ENCODE measurements around the gene LRBA.

The LRBA gene

DNA sequence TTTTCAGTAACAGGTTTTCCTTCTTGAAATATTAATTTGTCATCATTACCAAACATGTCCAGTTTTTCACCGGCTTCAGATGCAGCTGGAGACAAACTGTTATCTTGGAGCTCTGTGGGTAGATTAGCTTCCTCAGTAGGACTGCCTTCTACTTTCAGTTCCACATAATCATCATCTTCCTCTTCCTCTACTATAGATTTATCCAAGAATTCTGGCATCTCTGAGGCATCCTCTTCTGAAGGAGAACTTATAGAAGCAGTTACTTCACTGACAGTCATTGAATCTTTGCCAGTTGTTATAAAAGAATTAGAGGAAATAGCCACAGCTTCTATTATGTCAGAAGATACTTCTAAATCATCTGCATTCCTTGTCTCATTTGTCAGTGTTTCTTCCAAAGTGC, 162.9 kb downstream of the LRBA start:
- TF ChIP-seq, protein P1, sequence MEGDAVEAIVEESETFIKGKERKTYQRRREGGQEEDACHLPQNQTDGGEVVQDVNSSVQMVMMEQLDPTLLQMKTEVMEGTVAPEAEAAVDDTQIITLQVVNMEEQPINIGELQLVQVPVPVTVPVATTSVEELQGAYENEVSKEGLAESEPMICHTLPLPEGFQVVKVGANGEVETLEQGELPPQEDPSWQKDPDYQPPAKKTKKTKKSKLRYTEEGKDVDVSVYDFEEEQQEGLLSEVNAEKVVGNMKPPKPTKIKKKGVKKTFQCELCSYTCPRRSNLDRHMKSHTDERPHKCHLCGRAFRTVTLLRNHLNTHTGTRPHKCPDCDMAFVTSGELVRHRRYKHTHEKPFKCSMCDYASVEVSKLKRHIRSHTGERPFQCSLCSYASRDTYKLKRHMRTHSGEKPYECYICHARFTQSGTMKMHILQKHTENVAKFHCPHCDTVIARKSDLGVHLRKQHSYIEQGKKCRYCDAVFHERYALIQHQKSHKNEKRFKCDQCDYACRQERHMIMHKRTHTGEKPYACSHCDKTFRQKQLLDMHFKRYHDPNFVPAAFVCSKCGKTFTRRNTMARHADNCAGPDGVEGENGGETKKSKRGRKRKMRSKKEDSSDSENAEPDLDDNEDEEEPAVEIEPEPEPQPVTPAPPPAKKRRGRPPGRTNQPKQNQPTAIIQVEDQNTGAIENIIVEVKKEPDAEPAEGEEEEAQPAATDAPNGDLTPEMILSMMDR (IDR thresholded peaks at IDR 0.05; ENCODE audit: low read depth, low read length, missing control alignments) = no peak
- H3K4me3 ChIP-seq (replicated peaks; ENCODE audit: low read depth, low read length) = no peak overlapping the region
- no peak for DNase-seq (ENCODE audit: extremely low read depth, low read depth)

DNA sequence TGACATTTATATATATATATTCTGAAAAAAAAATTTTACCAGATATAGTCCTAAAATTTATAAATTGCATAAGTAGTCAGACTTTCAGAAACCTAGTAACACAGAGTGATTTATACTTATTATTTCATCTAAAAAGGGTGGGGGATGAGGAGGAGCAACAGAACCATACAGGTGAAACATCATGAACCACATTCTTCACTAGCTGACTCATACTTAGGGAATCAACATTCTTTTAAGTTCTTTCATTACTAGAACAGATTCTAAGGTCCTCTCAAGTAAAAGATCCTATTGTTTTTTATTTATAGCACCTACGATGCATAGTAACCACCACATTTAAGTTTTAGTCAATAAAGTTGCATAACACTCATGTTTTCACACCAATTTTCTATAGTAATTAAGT, 166.1 kb downstream of the LRBA start:
- DNase-seq (ENCODE audit: extremely low read depth, low read depth) = no peak
- H3K4me3 ChIP-seq (replicated peaks; ENCODE audit: low read depth, low read length) = no peak overlapping the region
- TF ChIP-seq, protein P1 (IDR thresholded peaks at IDR 0.05; ENCODE audit: low read depth, low read length, missing control alignments) = no peak

DNA sequence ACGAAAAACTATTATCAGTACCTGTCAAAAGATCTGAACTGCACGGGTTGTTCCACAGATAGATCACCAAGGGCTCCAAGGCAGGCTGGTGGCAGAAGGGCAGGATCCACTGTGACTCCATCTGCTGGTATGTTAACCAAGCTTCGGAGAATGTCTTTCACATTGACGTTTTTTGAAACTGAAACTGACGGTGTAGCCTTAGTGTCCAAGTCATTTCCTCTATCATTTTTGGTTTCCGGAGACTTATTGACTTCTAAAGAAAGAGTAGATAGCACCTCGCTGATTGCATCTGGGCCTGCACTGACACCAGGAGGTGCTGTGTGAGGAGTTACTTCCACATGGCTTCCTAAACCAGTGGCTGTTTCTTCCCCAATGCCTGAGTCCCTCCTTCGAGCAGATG, 186.9 kb downstream of the LRBA start:
- no peak for DNase-seq (ENCODE audit: extremely low read depth, low read depth)
- H3K4me3 ChIP-seq (replicated peaks; ENCODE audit: low read depth, low read length) = no peak overlapping the region
- TF ChIP-seq, protein P1 (IDR thresholded peaks at IDR 0.05; ENCODE audit: low read depth, low read length, missing control alignments) = no peak

DNA sequence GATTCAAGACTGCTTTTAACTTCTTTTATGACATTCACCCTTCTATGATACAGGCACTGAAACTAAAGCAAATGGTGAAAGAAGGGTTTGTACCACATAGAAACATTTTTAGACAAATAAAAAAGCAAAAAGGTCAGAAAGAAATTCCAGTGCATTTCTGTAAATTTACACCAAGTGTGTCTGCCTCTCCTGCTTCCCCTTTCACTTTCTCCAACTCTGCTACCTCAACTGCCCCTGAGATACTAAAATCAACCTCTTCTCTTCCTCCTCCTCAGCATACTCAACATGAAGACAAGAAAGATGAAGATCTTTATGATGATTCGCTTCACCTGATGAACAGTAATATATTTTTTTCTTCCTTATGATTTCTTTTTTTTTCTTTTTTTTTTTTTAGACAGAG, 187.9 kb downstream of the LRBA start:
- no peak for DNase-seq (ENCODE audit: extremely low read depth, low read depth)
- no peak overlapping the region for H3K4me3 ChIP-seq (replicated peaks; ENCODE audit: low read depth, low read length)
- TF ChIP-seq, protein P1 (IDR thresholded peaks at IDR 0.05; ENCODE audit: low read depth, low read length, missing control alignments) = no peak

DNA sequence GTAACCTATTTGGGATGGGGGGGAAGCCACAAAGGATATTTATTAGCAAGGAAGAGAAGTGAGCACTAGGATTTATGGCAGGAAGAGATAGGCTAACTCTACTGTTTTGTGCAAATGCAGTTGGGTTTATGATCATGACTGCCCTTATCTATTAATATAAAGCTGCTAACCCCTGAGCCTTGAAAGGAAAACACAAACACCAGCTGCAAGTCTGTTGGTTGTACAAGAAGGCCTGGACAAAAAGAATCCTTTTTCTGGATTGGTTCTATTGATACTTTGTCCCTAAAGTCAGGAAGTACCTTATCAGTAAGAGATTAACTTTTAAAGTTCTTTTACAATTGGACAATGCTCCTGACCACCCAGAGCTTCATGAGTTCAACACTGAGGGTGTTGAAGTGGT, 188.8 kb downstream of the LRBA start:
- no peak overlapping the region for H3K4me3 ChIP-seq (replicated peaks; ENCODE audit: low read depth, low read length)
- DNase-seq (ENCODE audit: extremely low read depth, low read depth) = no peak
- TF ChIP-seq, protein P1 (IDR thresholded peaks at IDR 0.05; ENCODE audit: low read depth, low read length, missing control alignments) = no peak

DNA sequence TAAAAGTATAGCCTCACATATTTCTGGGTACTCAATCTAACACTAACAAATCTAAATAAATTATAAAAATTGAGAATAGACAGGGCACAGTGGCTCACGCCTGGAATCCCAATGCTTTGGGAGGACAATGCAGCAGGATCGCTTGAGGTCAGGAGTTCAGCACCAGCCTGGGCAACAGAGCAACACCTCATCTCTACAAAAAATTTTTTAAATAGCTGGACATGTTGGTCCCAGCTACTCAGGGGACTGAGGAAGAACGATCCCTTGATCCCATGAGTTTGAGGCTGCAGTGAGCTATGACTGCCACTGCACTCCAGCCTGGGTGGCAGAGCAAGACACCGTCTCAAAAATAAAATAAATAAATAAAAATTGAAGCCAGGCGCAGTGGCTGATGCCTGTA, 192.7 kb downstream of the LRBA start:
- TF ChIP-seq, protein P1 (IDR thresholded peaks at IDR 0.05; ENCODE audit: low read depth, low read length, missing control alignments) = no peak
- H3K4me3 ChIP-seq (replicated peaks; ENCODE audit: low read depth, low read length) = no peak overlapping the region
- no peak for DNase-seq (ENCODE audit: extremely low read depth, low read depth)

DNA sequence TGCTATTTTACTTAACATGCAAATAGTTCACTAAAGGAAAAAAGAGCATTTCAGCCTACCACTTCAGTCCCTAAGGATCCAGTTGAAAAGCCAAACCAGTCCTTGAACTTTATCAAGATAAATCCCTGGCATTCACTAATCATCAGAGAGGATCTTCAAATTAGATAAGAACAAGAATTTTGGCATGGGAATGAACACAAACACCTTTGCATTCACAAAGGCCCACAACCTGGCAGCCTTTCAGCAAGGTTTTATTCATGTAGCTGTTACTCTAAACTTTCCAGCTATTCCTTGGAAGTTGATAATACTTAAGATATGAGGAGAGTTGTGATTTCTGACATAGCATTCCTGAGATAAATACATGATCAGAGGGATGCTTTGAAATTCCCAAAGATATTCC, 193.4 kb downstream of the LRBA start:
- TF ChIP-seq, protein P1 (IDR thresholded peaks at IDR 0.05; ENCODE audit: low read depth, low read length, missing control alignments) = no peak
- no peak for DNase-seq (ENCODE audit: extremely low read depth, low read depth)
- H3K4me3 ChIP-seq (replicated peaks; ENCODE audit: low read depth, low read length) = no peak overlapping the region
